ENCODE data around the gene AKT2.

DNA sequence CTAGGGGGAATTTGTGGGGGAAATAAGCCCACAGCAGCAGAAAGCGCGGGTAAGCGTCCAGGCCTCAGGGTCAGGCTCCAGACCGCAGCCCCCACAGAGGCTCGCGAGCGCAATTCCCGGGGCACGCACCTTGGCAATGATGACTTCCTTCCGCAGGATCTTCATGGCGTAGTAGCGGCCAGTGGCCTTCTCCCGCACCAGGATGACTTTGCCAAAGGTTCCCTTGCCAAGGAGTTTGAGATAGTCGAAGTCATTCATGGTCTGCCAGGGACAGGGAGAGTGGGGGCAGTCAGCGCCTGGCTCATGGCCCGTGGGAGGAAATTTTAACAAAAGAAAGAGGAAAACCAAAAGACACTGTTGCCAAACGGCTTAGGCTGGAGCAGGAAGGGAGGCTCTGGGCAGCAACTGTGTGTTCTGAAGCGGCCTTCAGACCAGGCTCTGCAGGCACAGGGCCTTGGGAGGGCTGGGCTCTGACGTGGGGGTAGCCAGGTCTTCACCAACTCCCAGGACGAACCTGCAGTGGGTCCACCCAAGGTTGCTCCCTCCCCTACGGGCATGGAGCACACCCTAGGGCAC is 43.2 kb downstream of the AKT2 start:
- TF ChIP-seq CTCF (IDR thresholded peaks at IDR 0.05) (no peak), POLR2AphosphoS5 (IDR thresholded peaks at IDR 0.05; ENCODE audit: low read depth, low read length) (no peak)

All from Panc1 (cell line).